Fibroblast of gingiva (primary cell): ENCODE measurements around the gene TGFBR3.
A peak's percentile ranks its signal among the peaks of the same experiment; 100 is the strongest.

ENCODE experiments used
- DNase-seq: peaks from one replicate; pipeline ENCODE4 v3.0.0-alpha.2; 2011; ENCODE audit warnings: low read depth

The TGFBR3 gene

GRCh38 chr1:91733108-91733710, 152.7 kb downstream of the TGFBR3 start:
- no peak for DNase-seq

- DNase-seq: peak; percentile 50
Observed at GRCh38 chr1:91732291-91733107, 153.5 kb downstream of the TGFBR3 start.

- DNase-seq: peak; percentile 31
Observed at GRCh38 chr1:91731815-91732214, 154.1 kb downstream of the TGFBR3 start.

- DNase-seq: no peak
Observed at GRCh38 chr1:91730801-91731732, 154.9 kb downstream of the TGFBR3 start.

GRCh38 chr1:91729621-91730358, 156.2 kb downstream of the TGFBR3 start:
- no peak for DNase-seq

GRCh38 chr1:91727763-91728162, 158.2 kb downstream of the TGFBR3 start:
- peak; percentile 52 for DNase-seq

- peak; percentile 96 for DNase-seq
Observed at GRCh38 chr1:91725989-91726721, 159.8 kb downstream of the TGFBR3 start.

GRCh38 chr1:91725618-91725988, 160.3 kb downstream of the TGFBR3 start:
- no peak for DNase-seq

GRCh38 chr1:91724644-91725043, 161.3 kb downstream of the TGFBR3 start:
- DNase-seq: no peak

- DNase-seq: no peak
Observed at GRCh38 chr1:91724231-91724630, 161.7 kb downstream of the TGFBR3 start.

- no peak for DNase-seq
Observed at GRCh38 chr1:91720044-91720443, 165.9 kb downstream of the TGFBR3 start.

- no peak for DNase-seq
Observed at GRCh38 chr1:91718877-91719276, 167.1 kb downstream of the TGFBR3 start.

GRCh38 chr1:91718368-91718767, 167.6 kb downstream of the TGFBR3 start:
- DNase-seq: no peak

GRCh38 chr1:91717839-91718238, 168.1 kb downstream of the TGFBR3 start:
- no peak for DNase-seq

- no peak for DNase-seq
Observed at GRCh38 chr1:91716339-91716738, 169.6 kb downstream of the TGFBR3 start.

GRCh38 chr1:91715416-91716000, 170.4 kb downstream of the TGFBR3 start:
- no peak for DNase-seq

GRCh38 chr1:91714867-91715381, 171.0 kb downstream of the TGFBR3 start:
- no peak for DNase-seq

GRCh38 chr1:91712981-91713841, 172.7 kb downstream of the TGFBR3 start:
- peak; percentile 82 for DNase-seq

GRCh38 chr1:91712393-91712792, 173.6 kb downstream of the TGFBR3 start:
- no peak for DNase-seq
